H1 (cell line): ENCODE data around the gene VAV2. TPM values are rescaled to one million over a fixed set of nuclear protein-coding genes. Genes with fewer than 3 reads are reported as not detected.

Experiments used
- CTCF ChIA-PET: fragments of 300-600 bp; sonication (Branson Sonifier 250); formaldehyde crosslinking; loops from one replicate; lab custom pipeline; 2021; ENCODE audit not compliant: partially characterized antibody; lab: Charles Lee
- POLR2A ChIA-PET: fragments of 300-600 bp; sonication (Branson Sonifier 250); formaldehyde crosslinking; loops from one replicate; lab custom pipeline; 2021; ENCODE audit warnings: inconsistent platforms; ENCODE audit not compliant: partially characterized antibody; lab: Charles Lee
- DNase-seq, 2 experiments: peaks; one replicate each; pipeline versions ENCODE4 v3.0.0 to v3.0.0-alpha.2; 2010 to 2022; ENCODE audit warnings: low spot score in 2 of 2, low read depth in 1 of 2, mixed read lengths in 1 of 2
- FAIRE-seq: peaks from 2 replicates; lab custom pipeline; 2011; peaks lifted over from hg19 to GRCh38; lab: Jason Lieb, UNC
- H2AFZ ChIP-seq: 2 replicates; pipeline ENCODE4 v1.8.1; 2012; ENCODE audit warnings: low read length, inconsistent platforms
- H2AK5ac ChIP-seq: 2 replicates; pipeline ENCODE4 v1.6.1; 2013; ENCODE audit warnings: low read depth, low read length
- H2BK120ac ChIP-seq: replicated peaks from 2 replicates; pipeline ENCODE3; 2013; ENCODE audit warnings: low read depth, low read length, inconsistent platforms
- H2BK12ac ChIP-seq: 2 replicates; pipeline ENCODE4 v1.6.1; 2013; ENCODE audit warnings: low read depth, low read length
- H2BK15ac ChIP-seq: 2 replicates; pipeline ENCODE4 v1.6.1; 2013; ENCODE audit warnings: low read length
- H2BK20ac ChIP-seq: 2 replicates; pipeline ENCODE4 v1.6.1; 2013; ENCODE audit warnings: low read length
- H2BK5ac ChIP-seq: 2 replicates; pipeline ENCODE4 v1.6.1; 2013; ENCODE audit warnings: low read depth, low read length
- H3K14ac ChIP-seq: 2 replicates; pipeline ENCODE4 v1.6.1; 2013; ENCODE audit warnings: inconsistent platforms; ENCODE audit not compliant: insufficient read length
- H3K18ac ChIP-seq: 2 replicates; pipeline ENCODE4 v1.6.1; 2013; ENCODE audit warnings: low read length; ENCODE audit errors: extremely low read depth
- H3K23ac ChIP-seq: 2 replicates; pipeline ENCODE4 v1.6.1; 2013; ENCODE audit warnings: inconsistent platforms; ENCODE audit not compliant: insufficient read length
- H3K23me2 ChIP-seq: 2 replicates; pipeline ENCODE4 v1.6.1; 2013; ENCODE audit warnings: low read depth, low read length
- H3K27ac ChIP-seq: 2 replicates; pipeline ENCODE4 v1.6.1; 2011; ENCODE audit warnings: low read depth, low read length, inconsistent platforms
- H3K27me3 ChIP-seq, 4 experiments: replicated peaks in 1 of 4; 1 replicate in 1 of 4; 2 replicates in 3 of 4; pipeline versions ENCODE4 v1.6.1 to v1.8.1; 2011 to 2013; ENCODE audit warnings: low read length in 3 of 4, mild to moderate bottlenecking in 3 of 4, inconsistent platforms in 2 of 4, mixed read lengths in 2 of 4, moderate library complexity in 1 of 4; ENCODE audit not compliant: control insufficient read depth in 3 of 4, insufficient read depth in 3 of 4; ENCODE audit errors: extremely low read depth in 1 of 4
- H3K36me3 ChIP-seq, 4 experiments: 2 replicates each; pipeline versions ENCODE4 v1.6.1 to v1.8.1; 2011 to 2013; ENCODE audit warnings: mild to moderate bottlenecking in 4 of 4, low read length in 3 of 4, moderate library complexity in 2 of 4, control low read depth in 1 of 4, inconsistent platforms in 1 of 4; ENCODE audit not compliant: insufficient read depth in 4 of 4, control insufficient read depth in 2 of 4
- H3K4ac ChIP-seq: replicated peaks from 2 replicates; pipeline ENCODE3; 2013; ENCODE audit warnings: low read length, low read depth, mixed read lengths, inconsistent platforms; ENCODE audit not compliant: insufficient read length
- H3K4me1 ChIP-seq, 4 experiments: replicated peaks in 1 of 4; 1 replicate in 1 of 4; 2 replicates in 3 of 4; pipeline versions ENCODE4 v1.6.1 to v1.8.1; 2011 to 2013; ENCODE audit warnings: low read length in 3 of 4, inconsistent platforms in 2 of 4, mixed read lengths in 1 of 4; ENCODE audit not compliant: insufficient read depth in 4 of 4, control insufficient read depth in 3 of 4
- H3K4me2 ChIP-seq, 2 experiments: 2 replicates each; pipeline versions ENCODE4 v1.6.1 to v1.8.1; 2011 to 2013; ENCODE audit warnings: low read depth in 2 of 2, low read length in 2 of 2, control low read depth in 1 of 2, inconsistent platforms in 1 of 2, mild to moderate bottlenecking in 1 of 2; ENCODE audit not compliant: insufficient read depth in 1 of 2
- H3K4me3 ChIP-seq, 4 experiments: fragments of 200-600, 300-600 bp in 1 of 4; sonication (generic), shearing (Covaris generic), sonication (Bioruptor Twin) in 1 of 4; 2 replicates each; pipeline versions ENCODE4 v1.5.1 to v1.8.1; 2011 to 2016; ENCODE audit warnings: low read length in 4 of 4, low read depth in 3 of 4, control low read depth in 2 of 4, inconsistent platforms in 2 of 4, mild to moderate bottlenecking in 2 of 4, mixed read lengths in 1 of 4, moderate library complexity in 1 of 4; ENCODE audit not compliant: insufficient read depth in 2 of 4; ENCODE audit errors: extremely low read depth in 1 of 4
- H3K56ac ChIP-seq: replicated peaks from 2 replicates; pipeline ENCODE3; 2013; ENCODE audit warnings: low read depth, mild to moderate bottlenecking, mixed read lengths, low read length, inconsistent platforms; ENCODE audit not compliant: insufficient read length
- H3K79me1 ChIP-seq: 2 replicates; pipeline ENCODE4 v1.6.1; 2013; ENCODE audit warnings: low read depth, low read length, control low read depth
- H3K79me2 ChIP-seq, 2 experiments: 2 replicates each; pipeline versions ENCODE4 v1.6.1 to v1.8.1; 2012 to 2013; ENCODE audit warnings: low read length in 2 of 2, mild to moderate bottlenecking in 2 of 2, inconsistent platforms in 1 of 2; ENCODE audit not compliant: insufficient read depth in 2 of 2, control insufficient read depth in 1 of 2
- H3K9ac ChIP-seq, 4 experiments: replicated peaks in 1 of 4; 1 replicate in 1 of 4; 2 replicates in 3 of 4; pipeline versions ENCODE4 v1.6.1 to v1.8.1; 2011 to 2013; ENCODE audit warnings: low read depth in 3 of 4, low read length in 3 of 4, control low read depth in 2 of 4, mild to moderate bottlenecking in 2 of 4, moderate library complexity in 2 of 4, inconsistent platforms in 1 of 4; ENCODE audit errors: extremely low read depth in 1 of 4
- H3K9me3 ChIP-seq, 2 experiments: 2 replicates each; pipeline versions ENCODE4 v1.6.1 to v1.8.1; 2012 to 2013; ENCODE audit warnings: mild to moderate bottlenecking in 2 of 2, moderate library complexity in 2 of 2, control low read depth in 1 of 2, inconsistent platforms in 1 of 2, low read depth in 1 of 2, low read length in 1 of 2, mixed read lengths in 1 of 2; ENCODE audit not compliant: insufficient read depth in 2 of 2
- H4K20me1 ChIP-seq, 2 experiments: replicated peaks in 1 of 2; 2 replicates each; pipeline versions ENCODE3 to v1.8.1; 2011 to 2013; ENCODE audit warnings: inconsistent platforms in 2 of 2, low read length in 2 of 2, mild to moderate bottlenecking in 1 of 2; ENCODE audit not compliant: insufficient read depth in 2 of 2, control insufficient read depth in 1 of 2
- H4K5ac ChIP-seq: 2 replicates; pipeline ENCODE4 v1.6.1; 2013; ENCODE audit warnings: low read length, low read depth, mixed read lengths, inconsistent platforms; ENCODE audit not compliant: insufficient read length
- H4K8ac ChIP-seq: 2 replicates; pipeline ENCODE4 v1.8.0; 2013; ENCODE audit warnings: mild to moderate bottlenecking, moderate library complexity, low read length, inconsistent platforms; ENCODE audit not compliant: insufficient read depth; ENCODE audit errors: extremely low read depth
- H4K91ac ChIP-seq: replicated peaks from 2 replicates; pipeline ENCODE3; 2013; ENCODE audit warnings: low read length, mixed read lengths, inconsistent platforms; ENCODE audit not compliant: insufficient read length
- TEAD4 ChIP-seq: IDR thresholded peaks from 2 replicates; pipeline ENCODE4 v1.6.1; 2012; ENCODE audit warnings: low read depth, low read length, inconsistent platforms, mixed read lengths
- WGBS, 2 experiments: shearing (Covaris generic) in 1 of 2; methylation state at CpG; one replicate each; pipeline versions ENCODE4 v1.1.6 to v1.1.7; 2013 to 2015; ENCODE audit warnings: low lambda C conversion rate in 2 of 2, mixed read lengths in 2 of 2, inconsistent platforms in 1 of 2, low coverage in 1 of 2, missing lambda C conversion rate in 1 of 2; ENCODE audit not compliant: insufficient replicate concordance in 2 of 2, insufficient coverage in 1 of 2, insufficient read length in 1 of 2; ENCODE audit errors: extremely low coverage in 1 of 2, missing lambda C conversion rate in 1 of 2; 5-methylcytosine and 5-hydroxymethylcytosine counted together
- polyA plus RNA-seq, 7 experiments: library from polyadenylated mRNA; depleted of rRNA in 3 of 7; stranded (reverse) in 5 of 7; unstranded in 2 of 7; fragments of >200 nt in 5 of 7; fragments of 200-250 nt in 2 of 7; gene quantifications; 1 replicate in 5 of 7; 2 replicates in 1 of 7; 4 replicates in 1 of 7; pipeline versions ENCODE4 v1.2.1 to v1.2.3, GENCODE V29; 2011 to 2013; ENCODE audit warnings: missing spikeins in 2 of 7, mixed read lengths in 2 of 7
- total RNA-seq: library from RNA; stranded (reverse); fragmentation: NEBNext Ultra II Directional; extraction: Animal tissue kit (Norgen Biotek cat#: 25700); gene quantifications from 2 replicates; pipeline ENCODE4 v1.2.1, GENCODE V29; 2021

VAV2 gene
- total and polyA plus RNA-seq, 2 of the 8 experiments (the other 6 are each of a cell fraction or from before 2014, with no cell fraction given): 13.6 to 37.6 TPM

DNA sequence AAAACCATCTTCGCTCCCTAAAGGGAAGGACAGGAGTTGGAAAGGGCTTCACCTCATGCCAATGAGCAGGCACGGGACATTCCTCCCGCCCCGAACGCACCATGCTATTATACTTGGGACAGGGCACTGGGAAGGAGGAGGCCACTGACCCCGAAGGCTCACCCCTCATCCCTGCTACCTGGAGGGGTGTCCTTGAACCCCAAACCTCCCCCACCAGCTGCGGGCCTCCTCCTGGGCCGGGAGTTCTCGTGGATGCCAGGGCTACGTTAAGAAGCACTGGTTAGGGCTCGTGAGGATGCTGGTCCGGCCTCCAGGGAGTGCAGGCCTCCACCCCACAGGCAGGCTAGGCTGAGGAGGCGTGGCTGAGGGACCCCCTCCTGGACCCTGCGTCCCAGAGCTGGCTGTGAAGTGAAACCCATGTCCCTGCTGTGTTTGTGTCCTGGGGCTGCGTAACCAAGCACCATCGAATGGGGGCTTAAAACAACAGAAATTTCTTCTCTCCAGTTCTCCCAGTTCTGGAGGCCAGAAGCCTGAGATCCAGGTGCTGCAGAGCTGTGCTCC, 142.9 kb downstream of the VAV2 start:
- Histone ChIP-seq H2BK20ac (no peak overlapping the region), H2AK5ac (no peak overlapping the region), H2BK5ac (no peak overlapping the region), H2BK15ac (no peak overlapping the region), H3K79me2 (peaks cover 0 to 7% of the 10 kb centered on the region in 2 experiments; a peak in 1 of 4 replicates), H3K23ac (no peak overlapping the region), H3K23me2 (peaks cover 10% of the 10 kb centered on the region; the same call in 1 of the 2 replicates), H3K79me1 (peaks cover 16% of the 10 kb centered on the region), H3K56ac (no peak overlapping the region), H3K27me3 (no peaks in the 10 kb centered on the region), H3K4me1 (no peaks in the 10 kb centered on the region), H4K91ac (no peak overlapping the region), H3K18ac (no peak overlapping the region), H3K4me3 (no peak overlapping the region), H3K9me3 (no peaks in the 10 kb centered on the region), H2BK120ac (no peak overlapping the region), H4K5ac (no peak overlapping the region), H3K9ac (no peak overlapping the region), H2BK12ac (no peak overlapping the region), H3K4ac (no peak overlapping the region)
- ChIA-PET CTCF (interaction anchor here (0.9 to 2.7 kb wide), 6 partner anchors 9 to 146 kb away, joined by 3 to 13 read pairs (median 4); no protein-coding TSS in a partner anchor), POLR2A (no interaction called here)
- no peak for FAIRE-seq
- 94% methylated on average over 14 of the region's 16 CpGs; no CpG with 5 or more reads in 1 of the 2 experiments for WGBS, 2 experiments
- no peak for DNase-seq
- TF ChIP-seq TEAD4: no peak
- TF ChIP-seq, all 59 proteins: peak for 0
- H3K36me3 ChIP-seq: no peaks in the 10 kb centered on the region
- H3K14ac ChIP-seq: no peak overlapping the region
- no peak overlapping the region for H2AFZ ChIP-seq
- no peak overlapping the region for H3K4me2 ChIP-seq
- H4K8ac ChIP-seq: no peak overlapping the region
- H3K27ac ChIP-seq: no peak overlapping the region
- H4K20me1 ChIP-seq: peaks cover 7 to 15% of the 10 kb centered on the region in 2 experiments
